HG03439 (cell line): Measurements from ENCODE around the gene C2orf69.

Experiments used
- ATAC-seq: cut with Tn5 transposase; IDR thresholded peaks from one replicate; pipeline ENCODE4 v1.9.1; 2021; ENCODE audit warnings: mild to moderate bottlenecking, moderate library complexity; ENCODE audit not compliant: unreplicated experiment

The C2orf69 gene

DNA sequence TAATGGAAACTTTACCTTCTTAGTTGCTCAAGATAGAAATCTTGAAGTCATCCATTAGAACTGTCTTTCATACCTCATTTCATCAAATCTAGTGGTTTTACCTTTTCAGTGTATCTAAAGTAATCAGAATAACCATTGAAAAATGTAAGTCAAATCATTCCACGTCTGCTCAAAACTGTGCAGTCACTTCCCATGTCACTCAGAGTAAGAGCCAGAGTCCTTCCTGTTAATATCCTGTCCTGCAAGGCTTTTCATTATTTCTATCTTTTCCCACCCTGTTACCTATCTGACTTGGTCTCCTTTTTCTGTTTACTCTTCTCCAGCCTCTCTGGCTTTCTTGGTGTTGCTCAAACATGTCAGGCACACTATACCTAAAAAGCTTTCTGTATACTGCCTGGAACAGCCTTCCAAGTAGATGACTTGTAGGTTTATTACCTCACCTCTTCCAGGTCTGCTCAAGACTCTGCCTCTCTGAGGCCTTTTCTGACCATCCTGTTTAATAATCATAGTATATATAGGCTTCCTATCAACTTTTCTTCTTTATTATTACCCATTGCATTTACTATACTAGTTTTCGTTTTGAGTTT is 3.4 kb downstream of the C2orf69 start:
- no peak for ATAC-seq

- no peak for ATAC-seq
Observed at GRCh38 chr2:199916980-199917379, 5.9 kb downstream of the C2orf69 start.

DNA sequence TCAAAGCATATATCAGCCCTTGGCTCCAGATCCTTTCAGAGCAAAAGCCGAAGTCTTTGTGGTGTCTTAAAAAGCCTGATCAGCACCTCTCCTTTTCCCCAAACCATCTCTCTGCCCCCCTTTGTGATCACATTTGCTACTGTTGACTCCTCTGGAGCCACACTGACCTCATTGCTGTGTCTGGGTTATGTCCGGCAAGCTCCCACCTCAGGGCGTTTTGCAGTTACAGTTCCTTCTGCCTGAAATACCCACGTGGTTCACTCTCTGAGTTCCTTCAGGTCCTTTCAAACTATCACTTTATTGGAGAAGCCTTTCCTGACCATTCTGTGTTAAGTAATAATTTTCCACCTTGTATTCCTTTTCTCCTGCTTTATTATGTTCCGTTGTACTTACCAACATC is 11.8 kb downstream of the C2orf69 start:
- ATAC-seq, result no peak

GRCh38 chr2:199923924-199924323 is 12.8 kb downstream of the C2orf69 start:
- no peak for ATAC-seq

- ATAC-seq, result no peak
Observed at GRCh38 chr2:199926806-199927205, 15.7 kb downstream of the C2orf69 start.

GRCh38 chr2:199928226-199928625 is 17.1 kb downstream of the C2orf69 start:
- ATAC-seq, result no peak

DNA sequence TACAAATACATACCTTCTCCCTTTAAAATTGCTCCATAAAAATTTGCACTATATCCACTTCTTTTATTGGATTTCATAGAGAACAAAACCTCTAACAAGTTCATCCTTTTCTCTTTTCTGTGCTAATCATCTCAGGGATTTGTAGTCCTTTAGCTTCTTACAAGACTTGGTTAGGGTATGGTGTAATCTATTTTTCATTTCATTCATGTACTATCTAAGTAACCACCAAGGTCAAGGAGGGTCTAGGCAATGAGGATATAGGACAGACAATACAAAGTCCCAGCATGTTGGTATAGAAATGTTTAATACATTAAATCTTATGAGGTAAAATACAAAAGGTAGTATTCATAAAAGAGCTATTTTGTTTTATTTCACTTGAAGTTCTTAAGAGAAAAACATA is 17.5 kb downstream of the C2orf69 start:
- ATAC-seq, result no peak

DNA sequence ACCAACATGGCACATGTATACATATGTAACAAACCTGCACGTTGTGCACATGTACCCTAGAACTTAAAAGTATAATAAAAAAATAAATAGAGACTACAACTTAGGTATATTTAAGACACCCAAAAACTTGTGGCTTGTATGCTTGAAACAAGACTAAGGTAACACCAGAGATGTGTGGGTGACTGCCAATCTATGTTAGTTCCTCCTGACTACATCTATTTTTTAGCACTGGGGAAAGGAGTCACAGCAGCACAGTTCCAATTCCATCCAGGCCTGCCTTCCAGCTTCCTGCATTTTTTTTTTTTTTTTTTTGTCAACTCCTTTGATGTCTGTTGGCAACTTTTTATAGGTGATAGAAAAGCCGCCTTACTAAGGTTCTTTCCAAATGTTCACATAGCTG is 18.2 kb downstream of the C2orf69 start:
- no peak for ATAC-seq

DNA sequence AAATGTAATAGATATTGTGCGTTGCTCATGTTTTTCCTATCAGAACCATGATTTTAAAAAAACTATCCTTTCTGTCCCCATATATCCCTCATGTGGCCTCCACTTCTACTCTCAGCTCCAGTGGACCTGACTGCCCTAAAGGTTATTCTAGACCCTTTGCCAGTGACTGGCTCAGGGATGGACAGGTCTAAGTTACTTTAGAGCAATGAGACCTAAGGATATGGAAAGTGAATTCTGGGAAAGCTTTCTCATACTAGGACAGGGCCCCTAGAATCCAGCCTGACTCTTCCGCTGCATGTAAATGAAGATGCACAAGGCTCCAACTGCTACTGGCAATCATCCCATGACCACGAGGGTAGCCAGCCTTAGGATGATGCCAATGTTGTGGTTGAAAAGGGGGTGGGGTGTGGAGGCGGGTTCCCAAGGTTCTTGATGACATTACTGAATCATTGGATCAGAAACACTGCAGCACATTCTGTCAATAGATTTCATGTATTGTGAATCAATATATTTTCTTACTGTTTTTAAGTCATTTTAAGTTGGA is 21.3 kb downstream of the C2orf69 start:
- ATAC-seq, result no peak

GRCh38 chr2:199933466-199933865 is 22.4 kb downstream of the C2orf69 start:
- ATAC-seq, result no peak

- no peak for ATAC-seq
Observed at GRCh38 chr2:199936554-199936953, 25.5 kb downstream of the C2orf69 start.

GRCh38 chr2:199940373-199940772 is 29.3 kb downstream of the C2orf69 start:
- no peak for ATAC-seq

DNA sequence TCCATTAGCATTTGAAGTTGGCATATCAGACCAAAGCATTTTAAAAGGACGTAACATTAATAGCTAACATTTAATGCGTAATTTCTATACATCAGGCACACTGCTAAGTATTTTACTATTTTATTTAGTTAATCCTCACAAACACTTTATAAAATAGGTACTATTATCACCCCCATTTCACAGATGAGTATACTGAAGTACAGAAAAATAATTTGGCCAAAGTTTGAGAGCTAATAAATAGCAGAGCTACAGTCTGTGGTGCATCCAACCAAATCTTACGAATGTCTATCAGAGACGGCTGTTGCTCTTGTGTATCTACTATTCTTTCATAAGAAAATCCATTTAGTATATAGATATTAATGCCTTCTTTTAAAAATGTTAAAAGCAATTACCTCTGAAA is 32.3 kb downstream of the C2orf69 start:
- no peak for ATAC-seq

- no peak for ATAC-seq
Observed at GRCh38 chr2:199946196-199946595, 35.1 kb downstream of the C2orf69 start.

DNA sequence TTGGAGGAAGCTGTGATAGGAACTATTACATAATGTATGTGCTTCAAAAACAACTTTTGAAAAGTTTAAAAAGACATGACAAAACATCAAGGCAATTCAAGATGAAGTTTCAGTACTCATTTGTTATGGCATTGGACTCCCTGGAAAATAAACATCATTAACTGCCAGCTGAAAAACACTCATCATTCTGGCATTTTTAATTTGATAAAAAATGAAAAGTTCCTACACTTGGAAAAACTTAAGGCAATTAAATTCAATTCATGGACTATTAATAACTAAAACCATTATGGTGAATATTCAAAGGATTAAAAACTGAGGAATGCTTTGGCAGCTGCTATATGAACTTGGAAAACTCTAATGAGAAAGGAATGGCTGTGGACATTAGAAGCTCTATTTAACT is 35.7 kb downstream of the C2orf69 start:
- no peak for ATAC-seq

DNA sequence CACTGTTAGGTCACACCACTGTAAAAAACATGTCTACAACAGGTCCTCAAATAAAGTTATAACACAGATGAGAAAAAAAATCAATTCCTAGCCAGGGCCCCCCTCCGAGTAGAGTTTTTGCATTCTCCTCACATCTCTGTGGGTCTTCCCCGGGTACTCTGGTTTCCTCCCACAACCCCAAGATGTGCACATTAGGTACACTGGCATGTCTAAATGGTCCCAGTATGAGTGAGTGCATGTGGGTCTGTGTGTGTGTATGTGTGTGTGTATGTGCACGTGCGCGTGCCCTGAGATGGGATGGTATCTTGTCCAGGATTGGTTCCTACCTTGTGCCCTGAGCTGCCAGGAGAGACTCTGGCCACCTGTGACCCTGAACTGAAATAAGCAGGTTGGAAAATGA is 39.3 kb downstream of the C2orf69 start:
- ATAC-seq, result no peak

- no peak for ATAC-seq
Observed at GRCh38 chr2:199951023-199951422, 39.9 kb downstream of the C2orf69 start.

DNA sequence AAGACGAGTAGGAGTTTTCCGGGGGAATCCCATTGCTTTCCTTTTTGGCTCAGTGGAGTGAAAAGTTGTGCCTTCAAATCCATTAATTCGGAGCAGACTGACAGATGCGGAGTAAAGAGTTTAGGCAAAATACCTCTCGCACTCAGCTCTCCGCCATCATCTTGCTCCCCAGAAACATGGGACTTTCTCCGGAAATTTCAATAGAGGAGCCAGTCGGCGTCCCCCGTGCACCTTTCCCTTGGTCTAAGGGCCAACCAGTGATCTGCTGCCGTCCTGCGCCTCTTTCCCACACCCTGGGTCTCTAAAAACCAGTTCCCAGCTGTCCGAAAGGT is 43.9 kb downstream of the C2orf69 start:
- peak; percentile 53 for ATAC-seq

DNA sequence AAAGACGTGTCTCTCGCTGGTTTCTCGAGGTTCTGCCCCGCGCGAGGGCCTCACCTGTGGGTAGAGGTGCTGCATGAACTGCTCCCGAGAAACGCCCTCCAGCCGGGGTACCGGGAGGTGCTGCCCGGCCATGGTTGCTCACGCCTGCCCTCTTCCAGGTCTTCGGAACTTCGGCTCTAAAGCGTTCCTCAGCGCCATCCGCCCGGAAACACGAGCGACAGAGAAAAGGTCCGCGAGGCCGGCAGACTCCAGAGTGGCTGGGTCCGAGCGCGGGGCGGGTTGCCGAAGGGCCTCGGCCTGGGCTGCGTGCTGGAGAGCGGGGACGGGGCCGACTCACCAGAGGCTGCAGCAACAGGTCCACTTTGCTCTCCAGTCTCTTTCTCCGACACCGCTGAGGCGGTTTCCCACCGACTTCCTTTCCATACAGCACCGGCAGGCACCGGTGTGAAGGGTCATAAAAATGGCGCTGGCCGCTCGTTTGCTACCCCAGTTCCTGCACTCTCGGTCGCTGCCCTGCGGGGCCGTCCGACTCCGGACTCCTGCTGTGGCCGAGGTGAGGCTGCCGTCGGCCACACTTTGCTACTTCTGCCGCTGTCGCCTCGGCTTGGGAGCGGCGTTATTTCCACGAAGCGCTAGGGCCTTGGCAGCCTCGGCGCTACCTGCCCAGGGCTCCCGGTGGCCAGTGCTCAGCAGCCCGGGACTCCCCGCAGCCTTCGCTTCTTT is 44.4 kb downstream of the C2orf69 start, which contains the start of the genes MAIP1 and TYW5:
Gene MAIP1 (plus strand): TSS at position 244 of the 723 bp plus-strand sequence. CDS start 217 bp downstream, at position 461.
Gene TYW5 (minus strand): TSS at position 153 of the 723 bp plus-strand sequence. CDS start 21 bp downstream, at position 132.
- peak; percentile 89 for ATAC-seq

DNA sequence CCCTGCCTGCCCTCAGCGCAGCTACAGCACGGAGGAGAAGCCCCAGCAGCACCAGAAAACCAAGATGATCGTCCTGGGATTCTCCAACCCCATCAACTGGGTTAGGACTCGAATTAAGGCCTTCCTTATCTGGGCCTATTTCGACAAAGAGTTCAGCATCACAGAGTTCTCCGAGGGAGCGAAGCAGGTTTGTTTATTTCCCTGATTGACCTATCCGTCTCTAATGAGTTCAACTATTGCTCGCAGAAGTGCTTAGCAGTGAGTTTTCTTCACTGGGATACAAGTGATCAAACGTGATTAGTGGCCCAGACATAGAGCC is 44.9 kb downstream of the C2orf69 start:
- ATAC-seq, result no peak

DNA sequence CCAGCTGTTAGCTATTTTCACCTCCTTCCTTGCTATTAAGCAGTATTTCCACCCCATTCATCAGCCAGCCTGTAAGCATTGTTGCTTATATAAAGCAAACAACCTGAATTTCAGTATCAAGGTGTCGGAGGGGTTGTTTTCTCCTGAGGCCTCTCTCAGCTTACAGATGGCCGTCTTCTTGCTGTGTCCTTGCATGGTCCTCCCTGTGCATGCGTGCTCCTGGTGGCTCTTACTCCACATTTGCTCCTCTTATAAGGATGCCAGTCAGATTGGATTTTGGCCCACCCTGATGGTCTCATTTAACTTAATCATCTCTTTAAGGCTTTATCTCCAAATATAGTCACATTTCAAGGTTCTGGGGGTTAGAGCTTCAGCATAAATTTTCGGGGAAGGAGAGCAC is 46.9 kb downstream of the C2orf69 start:
- no peak for ATAC-seq

- ATAC-seq, result no peak
Observed at GRCh38 chr2:199962203-199962602, 51.1 kb downstream of the C2orf69 start.

- no peak for ATAC-seq
Observed at GRCh38 chr2:199966405-199966804, 55.3 kb downstream of the C2orf69 start.
